Endothelial cell of umbilical vein (primary cell): ENCODE results near the gene STIM1.

Source experiments
- POLR2AphosphoS5 ChIP-seq: IDR thresholded peaks from 2 replicates; pipeline ENCODE4 v1.6.1; 2012; ENCODE audit warnings: low read depth, mild to moderate bottlenecking, control low read depth, low read length, moderate library complexity; ENCODE audit not compliant: insufficient read depth
- TF ChIP-seq, protein P1 (sequence below), 2 donors: IDR thresholded peaks; 1 replicate in 1 of 2; 2 replicates in 1 of 2; pipeline ENCODE4 v1.5.1; 2011; ENCODE audit warnings: low read length in 2 of 2, mild to moderate bottlenecking in 2 of 2, moderate library complexity in 2 of 2, control low read depth in 1 of 2, inconsistent platforms in 1 of 2, low read depth in 1 of 2; ENCODE audit not compliant: insufficient read depth in 1 of 2; ENCODE audit errors: extremely low read depth in 1 of 2
- TF ChIP-seq, protein P2 (sequence below): IDR thresholded peaks from 2 replicates; pipeline ENCODE4 v1.6.1; 2011; ENCODE audit not compliant: insufficient read depth, insufficient read length

DNA sequence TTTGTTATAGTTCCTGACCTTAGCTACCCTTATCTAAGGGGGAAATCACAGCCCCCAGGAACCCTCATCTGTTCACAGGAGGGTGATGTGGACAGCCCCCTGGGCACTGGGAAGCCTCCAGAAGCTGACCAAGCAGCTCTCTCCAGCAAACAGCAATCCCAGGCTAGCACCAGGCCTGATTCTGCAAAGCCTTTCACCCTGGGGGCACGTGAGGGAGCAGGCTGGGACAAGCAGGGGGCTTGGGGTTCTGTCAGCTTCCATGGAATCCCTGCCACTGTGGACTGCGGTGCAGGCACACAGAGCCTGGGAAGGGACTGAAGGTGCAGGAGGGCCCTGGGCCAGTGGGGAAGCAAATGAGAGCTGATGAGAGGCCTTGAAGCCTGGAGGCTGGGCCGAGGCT lies 45.0 kb upstream of the STIM1 start:
- TF ChIP-seq, protein P1, sequence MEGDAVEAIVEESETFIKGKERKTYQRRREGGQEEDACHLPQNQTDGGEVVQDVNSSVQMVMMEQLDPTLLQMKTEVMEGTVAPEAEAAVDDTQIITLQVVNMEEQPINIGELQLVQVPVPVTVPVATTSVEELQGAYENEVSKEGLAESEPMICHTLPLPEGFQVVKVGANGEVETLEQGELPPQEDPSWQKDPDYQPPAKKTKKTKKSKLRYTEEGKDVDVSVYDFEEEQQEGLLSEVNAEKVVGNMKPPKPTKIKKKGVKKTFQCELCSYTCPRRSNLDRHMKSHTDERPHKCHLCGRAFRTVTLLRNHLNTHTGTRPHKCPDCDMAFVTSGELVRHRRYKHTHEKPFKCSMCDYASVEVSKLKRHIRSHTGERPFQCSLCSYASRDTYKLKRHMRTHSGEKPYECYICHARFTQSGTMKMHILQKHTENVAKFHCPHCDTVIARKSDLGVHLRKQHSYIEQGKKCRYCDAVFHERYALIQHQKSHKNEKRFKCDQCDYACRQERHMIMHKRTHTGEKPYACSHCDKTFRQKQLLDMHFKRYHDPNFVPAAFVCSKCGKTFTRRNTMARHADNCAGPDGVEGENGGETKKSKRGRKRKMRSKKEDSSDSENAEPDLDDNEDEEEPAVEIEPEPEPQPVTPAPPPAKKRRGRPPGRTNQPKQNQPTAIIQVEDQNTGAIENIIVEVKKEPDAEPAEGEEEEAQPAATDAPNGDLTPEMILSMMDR (IDR thresholded peaks at IDR 0.05; ENCODE audit: extremely low read depth in 1 of 2, insufficient read depth in 1 of 2, low read depth in 1 of 2, low read length in 2 of 2), result no peak
- TF ChIP-seq POLR2AphosphoS5, result no peak
- TF ChIP-seq, protein P2, sequence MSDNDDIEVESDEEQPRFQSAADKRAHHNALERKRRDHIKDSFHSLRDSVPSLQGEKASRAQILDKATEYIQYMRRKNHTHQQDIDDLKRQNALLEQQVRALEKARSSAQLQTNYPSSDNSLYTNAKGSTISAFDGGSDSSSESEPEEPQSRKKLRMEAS, result no peak
